ENCODE data around the gene FIG4. TPM values are rescaled to one million over a fixed set of nuclear protein-coding genes. Genes with fewer than 3 reads are reported as not detected.

FIG4 gene
- total and polyA plus RNA-seq, 2 donors (not counting 1 experiment from before 2014, with no cell fraction given), result 21.1 to 38.3 TPM

DNA sequence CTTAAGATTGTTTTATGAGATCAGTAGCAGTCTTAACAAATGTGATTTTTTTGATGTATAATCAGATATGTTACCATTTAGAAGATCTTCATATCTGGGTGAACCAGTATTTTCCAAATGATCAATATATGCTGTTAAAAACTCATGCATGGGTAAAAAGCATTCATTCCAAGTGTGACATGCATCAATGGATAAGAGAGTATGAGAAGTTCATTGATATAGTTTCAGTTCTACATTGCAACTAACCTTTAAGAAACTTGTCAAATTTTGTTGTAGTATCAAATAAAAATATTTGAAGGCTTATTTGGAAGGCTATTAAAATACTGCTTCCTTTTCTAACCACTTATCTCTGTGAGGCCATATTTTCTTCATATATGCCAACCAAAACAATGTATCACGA lies 117.7 kb downstream of the FIG4 start:
- Histone ChIP-seq H3K79me2 (ENCODE audit: control insufficient read depth, insufficient read depth, low read length) (no peaks in the 10 kb centered on the region), H3K4me1 (ENCODE audit: control insufficient read depth, extremely low read depth, insufficient read depth, low read length) (no peaks in the 10 kb centered on the region), H3K4me2 (ENCODE audit: extremely low read depth, insufficient read depth, low read length) (no peak overlapping the region), H3K36me3 (ENCODE audit: control insufficient read depth, insufficient read depth, low read length) (no peaks in the 10 kb centered on the region), H3K27ac (ENCODE audit: insufficient read depth, low read length) (no peak overlapping the region), H3K9me3 (ENCODE audit: control insufficient read depth, insufficient read depth, low read depth, low read length) (no peaks in the 10 kb centered on the region), H4K20me1 (ENCODE audit: control insufficient read depth, extremely low read depth, insufficient read depth, low read length) (no peaks in the 10 kb centered on the region), H3K4me3 (replicated peaks in 1 of 4; ENCODE audit: control extremely low read depth in 1 of 4, insufficient read depth in 1 of 4, low read depth in 3 of 4, low read length in 4 of 4) (no peak overlapping the region), H2AFZ (ENCODE audit: low read length) (no peak overlapping the region), H3K27me3 (ENCODE audit: control insufficient read depth, insufficient read depth, low read length) (no peaks in the 10 kb centered on the region), H3K9ac (ENCODE audit: insufficient read depth, low read length) (no peak overlapping the region)
- no peak for DNase-seq (ENCODE audit: low read depth in 2 of 2)
- TF ChIP-seq CTCF (conservative IDR thresholded peaks at IDR 0.05 in 1 of 2, IDR thresholded peaks at IDR 0.05 in 1 of 2; ENCODE audit: low read depth in 1 of 2, low read length in 2 of 2) (no peak), EZH2 (IDR thresholded peaks at IDR 0.05; ENCODE audit: low read length, missing control alignments) (no peak)

GRCh38 chr6:109815054-109815453 lies 124.0 kb downstream of the FIG4 start:
- no peaks in the 10 kb centered on the region for H3K36me3 ChIP-seq (ENCODE audit: control insufficient read depth, insufficient read depth, low read length)
- no peak overlapping the region for H3K9ac ChIP-seq (ENCODE audit: insufficient read depth, low read length)
- no peaks in the 10 kb centered on the region for H3K4me1 ChIP-seq (ENCODE audit: control insufficient read depth, extremely low read depth, insufficient read depth, low read length)
- H3K9me3 ChIP-seq (ENCODE audit: control insufficient read depth, insufficient read depth, low read depth, low read length), result no peaks in the 10 kb centered on the region
- no peak overlapping the region for H3K4me2 ChIP-seq (ENCODE audit: extremely low read depth, insufficient read depth, low read length)
- no peak for DNase-seq (ENCODE audit: low read depth in 2 of 2)
- no peak overlapping the region for H3K27ac ChIP-seq (ENCODE audit: insufficient read depth, low read length)
- TF ChIP-seq EZH2 (IDR thresholded peaks at IDR 0.05; ENCODE audit: low read length, missing control alignments) (no peak), CTCF (conservative IDR thresholded peaks at IDR 0.05 in 1 of 2, IDR thresholded peaks at IDR 0.05 in 1 of 2; ENCODE audit: low read depth in 1 of 2, low read length in 2 of 2) (no peak)
- no peaks in the 10 kb centered on the region for H3K79me2 ChIP-seq (ENCODE audit: control insufficient read depth, insufficient read depth, low read length)
- no peaks in the 10 kb centered on the region for H4K20me1 ChIP-seq (ENCODE audit: control insufficient read depth, extremely low read depth, insufficient read depth, low read length)
- H3K4me3 ChIP-seq (replicated peaks in 1 of 4; ENCODE audit: control extremely low read depth in 1 of 4, insufficient read depth in 1 of 4, low read depth in 3 of 4, low read length in 4 of 4), result no peak overlapping the region
- no peaks in the 10 kb centered on the region for H3K27me3 ChIP-seq (ENCODE audit: control insufficient read depth, insufficient read depth, low read length)
- H2AFZ ChIP-seq (ENCODE audit: low read length), result no peak overlapping the region

DNA sequence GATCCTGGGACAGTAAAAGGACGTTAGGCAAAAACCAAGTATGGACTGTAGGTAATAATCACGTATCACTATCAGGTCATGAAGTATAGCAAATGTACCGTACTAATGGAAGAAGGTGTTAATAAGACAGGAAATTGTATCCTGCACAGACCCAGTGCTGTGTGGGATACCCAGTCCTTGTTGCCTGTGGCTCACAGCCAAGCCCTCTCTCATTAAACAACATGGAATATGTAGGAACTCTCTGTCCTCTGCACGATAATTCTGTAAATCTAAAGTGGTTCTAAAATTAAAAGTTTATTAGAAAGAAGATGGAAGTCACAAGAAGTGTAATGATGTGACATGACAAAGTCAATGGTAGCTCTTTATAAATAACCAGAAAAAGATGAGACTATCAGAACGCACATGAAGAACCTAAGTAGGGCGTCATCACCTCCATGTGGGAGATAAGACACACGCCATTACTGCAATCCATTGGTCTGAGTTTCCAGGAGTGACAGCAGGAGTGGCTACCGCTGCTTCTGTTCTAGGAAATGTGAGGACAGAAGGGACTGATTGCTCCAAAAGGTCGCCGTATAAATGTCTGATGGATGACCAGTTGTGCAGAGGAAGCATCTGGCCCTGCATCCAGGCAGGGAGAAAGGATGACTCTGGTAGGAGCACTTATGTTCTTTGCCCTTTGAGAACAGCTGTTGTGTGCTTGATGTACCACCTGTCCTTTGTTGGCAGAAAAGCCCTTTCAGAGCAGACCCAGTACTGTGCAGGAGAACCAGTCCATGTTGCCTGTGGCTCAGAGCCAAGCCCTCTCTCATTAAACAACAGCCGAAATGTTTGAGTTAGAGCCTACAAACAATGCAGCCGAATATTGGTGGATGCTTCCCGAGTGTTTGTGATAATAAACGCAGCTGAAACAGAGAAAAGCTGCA lies 125.6 kb downstream of the FIG4 start:
- no peaks in the 10 kb centered on the region for H4K20me1 ChIP-seq (ENCODE audit: control insufficient read depth, extremely low read depth, insufficient read depth, low read length)
- TF ChIP-seq CTCF (conservative IDR thresholded peaks at IDR 0.05 in 1 of 2, IDR thresholded peaks at IDR 0.05 in 1 of 2; ENCODE audit: low read depth in 1 of 2, low read length in 2 of 2), result no peak
- no peak for TF ChIP-seq EZH2 (IDR thresholded peaks at IDR 0.05; ENCODE audit: low read length, missing control alignments)
- H3K4me1 ChIP-seq (ENCODE audit: control insufficient read depth, extremely low read depth, insufficient read depth, low read length), result no peaks in the 10 kb centered on the region
- H3K27ac ChIP-seq (ENCODE audit: insufficient read depth, low read length), result no peak overlapping the region
- no peaks in the 10 kb centered on the region for H3K36me3 ChIP-seq (ENCODE audit: control insufficient read depth, insufficient read depth, low read length)
- H3K9me3 ChIP-seq (ENCODE audit: control insufficient read depth, insufficient read depth, low read depth, low read length), result no peaks in the 10 kb centered on the region
- H2AFZ ChIP-seq (ENCODE audit: low read length), result no peak overlapping the region
- no peak overlapping the region for H3K4me3 ChIP-seq (replicated peaks in 1 of 4; ENCODE audit: control extremely low read depth in 1 of 4, insufficient read depth in 1 of 4, low read depth in 3 of 4, low read length in 4 of 4)
- H3K9ac ChIP-seq (ENCODE audit: insufficient read depth, low read length), result no peak overlapping the region
- DNase-seq (ENCODE audit: low read depth in 2 of 2), result no peak
- H3K27me3 ChIP-seq (ENCODE audit: control insufficient read depth, insufficient read depth, low read length), result no peaks in the 10 kb centered on the region
- no peak overlapping the region for H3K4me2 ChIP-seq (ENCODE audit: extremely low read depth, insufficient read depth, low read length)
- no peaks in the 10 kb centered on the region for H3K79me2 ChIP-seq (ENCODE audit: control insufficient read depth, insufficient read depth, low read length)
